H9 (cell line): Measurements from ENCODE around the gene MICOS13. TPM values are rescaled to one million over a fixed set of nuclear protein-coding genes. Genes with fewer than 3 reads are reported as not detected.

Experiments
- DNase-seq: peaks from one replicate; pipeline ENCODE4 v3.0.0-alpha.2; 2017
- H2AFZ ChIP-seq: one replicate; pipeline ENCODE4 v1.6.1; 2013; ENCODE audit warnings: mild to moderate bottlenecking, low read length, control low read depth, moderate library complexity
- H2AK5ac ChIP-seq: 2 replicates; pipeline ENCODE4 v1.6.1; 2013; ENCODE audit warnings: low read length, control low read depth, mixed read lengths; ENCODE audit not compliant: insufficient read length
- H2BK120ac ChIP-seq: one replicate; pipeline ENCODE4 v1.6.1; 2013; ENCODE audit warnings: low read depth, mild to moderate bottlenecking, low read length, control low read depth, inconsistent platforms; ENCODE audit not compliant: poor library complexity, severe bottlenecking
- H2BK12ac ChIP-seq: 2 replicates; pipeline ENCODE4 v1.6.1; 2013; ENCODE audit warnings: low read length, control low read depth, mixed read lengths, low read depth; ENCODE audit not compliant: insufficient read length
- H2BK15ac ChIP-seq: 2 replicates; pipeline ENCODE4 v1.6.1; 2013; ENCODE audit warnings: low read depth, low read length, control low read depth
- H2BK20ac ChIP-seq: one replicate; pipeline ENCODE4 v1.6.1; 2013; ENCODE audit warnings: low read depth, mild to moderate bottlenecking, low read length, control low read depth, inconsistent platforms; ENCODE audit not compliant: poor library complexity, severe bottlenecking
- H2BK5ac ChIP-seq: 2 replicates; pipeline ENCODE4 v1.6.1; 2013; ENCODE audit warnings: low read length, control low read depth, mixed read lengths; ENCODE audit not compliant: insufficient read length
- H3K14ac ChIP-seq: 2 replicates; pipeline ENCODE4 v1.6.1; 2013; ENCODE audit warnings: low read length, control low read depth; ENCODE audit not compliant: insufficient read depth
- H3K18ac ChIP-seq: 2 replicates; pipeline ENCODE4 v1.6.1; 2013; ENCODE audit warnings: low read depth, mild to moderate bottlenecking, mixed read lengths, low read length, control low read depth; ENCODE audit not compliant: insufficient read length
- H3K23ac ChIP-seq: 2 replicates; pipeline ENCODE4 v1.6.1; 2013; ENCODE audit warnings: low read length, control low read depth, mixed read lengths, low read depth; ENCODE audit not compliant: insufficient read length
- H3K23me2 ChIP-seq: 2 replicates; pipeline ENCODE4 v1.6.1; 2013; ENCODE audit warnings: low read depth, mild to moderate bottlenecking, mixed read lengths, low read length, control low read depth; ENCODE audit not compliant: insufficient read length, poor library complexity, severe bottlenecking
- H3K27ac ChIP-seq: 2 replicates; pipeline ENCODE4 v1.5.1; 2013; ENCODE audit warnings: low read length, control low read depth, mixed read lengths, low read depth; ENCODE audit not compliant: insufficient read length
- H3K27me3 ChIP-seq: 2 replicates; pipeline ENCODE4 v1.6.1; 2013; ENCODE audit warnings: low read length, control low read depth, inconsistent platforms; ENCODE audit not compliant: insufficient read depth
- H3K4ac ChIP-seq: 2 replicates; pipeline ENCODE4 v1.6.1; 2013; ENCODE audit warnings: low read depth, mild to moderate bottlenecking, control low read depth, inconsistent platforms, low read length, moderate library complexity
- H3K4me1 ChIP-seq: 2 replicates; pipeline ENCODE4 v1.6.1; 2013; ENCODE audit warnings: low read length, control low read depth, inconsistent platforms; ENCODE audit not compliant: insufficient read depth
- H3K4me2 ChIP-seq: 2 replicates; pipeline ENCODE4 v1.6.1; 2013; ENCODE audit warnings: low read length, control low read depth, mixed read lengths; ENCODE audit not compliant: insufficient read length, insufficient read depth
- H3K56ac ChIP-seq: 2 replicates; pipeline ENCODE4 v1.6.1; 2013; ENCODE audit warnings: low read depth, mild to moderate bottlenecking, mixed read lengths, low read length, control low read depth; ENCODE audit not compliant: insufficient read length
- H3K79me1 ChIP-seq: 2 replicates; pipeline ENCODE4 v1.6.1; 2013; ENCODE audit warnings: low read depth, mild to moderate bottlenecking, moderate library complexity, low read length, control low read depth, inconsistent platforms; ENCODE audit not compliant: insufficient read depth, poor library complexity, severe bottlenecking
- H3K79me2 ChIP-seq: 2 replicates; pipeline ENCODE4 v1.6.1; 2013; ENCODE audit warnings: low read length, control low read depth, inconsistent platforms; ENCODE audit not compliant: insufficient read depth
- H3K9ac ChIP-seq: 2 replicates; pipeline ENCODE4 v1.6.1; 2013; ENCODE audit warnings: low read length, control low read depth, mixed read lengths; ENCODE audit not compliant: insufficient read length; ENCODE audit errors: extremely low read depth
- H3K9me3 ChIP-seq: one replicate; pipeline ENCODE4 v1.6.1; 2013; ENCODE audit warnings: low read depth, low read length, inconsistent platforms; ENCODE audit not compliant: control insufficient read depth
- H3T11ph ChIP-seq: one replicate; pipeline ENCODE4 v1.6.1; 2013; ENCODE audit warnings: mild to moderate bottlenecking, low read length, control low read depth, inconsistent platforms
- H4K20me1 ChIP-seq: one replicate; pipeline ENCODE4 v1.6.1; 2013; ENCODE audit not compliant: control insufficient read depth, insufficient read length, insufficient read depth
- H4K5ac ChIP-seq: 2 replicates; pipeline ENCODE4 v1.6.1; 2013; ENCODE audit warnings: low read depth, mild to moderate bottlenecking, mixed read lengths, low read length, control low read depth; ENCODE audit not compliant: insufficient read length
- H4K8ac ChIP-seq: replicated peaks from 2 replicates; pipeline ENCODE4 v1.6.1; 2013; ENCODE audit warnings: low read length, control low read depth, mixed read lengths, low read depth; ENCODE audit not compliant: insufficient read length
- H4K91ac ChIP-seq: 2 replicates; pipeline ENCODE4 v1.6.1; 2013; ENCODE audit warnings: low read depth, mild to moderate bottlenecking, moderate library complexity, mixed read lengths, low read length, control low read depth; ENCODE audit not compliant: insufficient read length
- H3K27ac Mint-ChIP-seq, 3 experiments: 2 replicates in 2 of 3; 3 replicates in 1 of 3; pipeline ENCODE4 v1.8.0; 2020 to 2021; ENCODE audit warnings: mixed read lengths in 3 of 3, mild to moderate bottlenecking in 1 of 3, moderate library complexity in 1 of 3
- H3K27me3 Mint-ChIP-seq: 2 replicates; pipeline ENCODE4 v1.8.0; 2021; ENCODE audit warnings: low read depth, mild to moderate bottlenecking, moderate library complexity, mixed read lengths
- H3K36me3 Mint-ChIP-seq, 3 experiments: 2 replicates in 2 of 3; 3 replicates in 1 of 3; pipeline ENCODE4 v1.8.0; 2020 to 2021; ENCODE audit warnings: low read depth in 3 of 3, mixed read lengths in 3 of 3; ENCODE audit not compliant: insufficient read depth in 1 of 3
- H3K4me1 Mint-ChIP-seq, 2 experiments: 2 replicates each; pipeline ENCODE4 v1.8.0; 2020; ENCODE audit warnings: mixed read lengths in 2 of 2
- H3K4me3 Mint-ChIP-seq, 2 experiments: 2 replicates in 1 of 2; 3 replicates in 1 of 2; pipeline ENCODE4 v1.8.0; 2020 to 2021; ENCODE audit warnings: mild to moderate bottlenecking in 2 of 2, mixed read lengths in 2 of 2, moderate library complexity in 1 of 2
- H3K9me3 Mint-ChIP-seq, 2 experiments: 2 replicates in 1 of 2; 3 replicates in 1 of 2; pipeline ENCODE4 v1.8.0; 2020; ENCODE audit warnings: mild to moderate bottlenecking in 2 of 2, mixed read lengths in 2 of 2, moderate library complexity in 1 of 2
- WGBS: extraction: QIAGEN DNeasy Blood & Tissue Kit; methylation state at CpG from one replicate; pipeline ENCODE4 v1.1.7; 2013; ENCODE audit warnings: missing lambda C conversion rate, low lambda C conversion rate, mixed read lengths; ENCODE audit not compliant: insufficient read length; ENCODE audit errors: extremely low coverage; 5-methylcytosine and 5-hydroxymethylcytosine counted together
- total RNA-seq: library from RNA; stranded (reverse); gene quantifications from 2 replicates; pipeline ENCODE4 v1.2.1, GENCODE V29; 2021
- TF ChIP-seq, protein P1 (sequence below): fragments of 200-600 bp; sonication (generic); conservative IDR thresholded peaks from 3 replicates; pipeline ENCODE4 v1.8.0; 2021; ENCODE audit warnings: antibody characterized with exemption, mild to moderate bottlenecking

Gene MICOS13
- total RNA-seq, 1 experiment from 2014 or later = 23.8 TPM

DNA sequence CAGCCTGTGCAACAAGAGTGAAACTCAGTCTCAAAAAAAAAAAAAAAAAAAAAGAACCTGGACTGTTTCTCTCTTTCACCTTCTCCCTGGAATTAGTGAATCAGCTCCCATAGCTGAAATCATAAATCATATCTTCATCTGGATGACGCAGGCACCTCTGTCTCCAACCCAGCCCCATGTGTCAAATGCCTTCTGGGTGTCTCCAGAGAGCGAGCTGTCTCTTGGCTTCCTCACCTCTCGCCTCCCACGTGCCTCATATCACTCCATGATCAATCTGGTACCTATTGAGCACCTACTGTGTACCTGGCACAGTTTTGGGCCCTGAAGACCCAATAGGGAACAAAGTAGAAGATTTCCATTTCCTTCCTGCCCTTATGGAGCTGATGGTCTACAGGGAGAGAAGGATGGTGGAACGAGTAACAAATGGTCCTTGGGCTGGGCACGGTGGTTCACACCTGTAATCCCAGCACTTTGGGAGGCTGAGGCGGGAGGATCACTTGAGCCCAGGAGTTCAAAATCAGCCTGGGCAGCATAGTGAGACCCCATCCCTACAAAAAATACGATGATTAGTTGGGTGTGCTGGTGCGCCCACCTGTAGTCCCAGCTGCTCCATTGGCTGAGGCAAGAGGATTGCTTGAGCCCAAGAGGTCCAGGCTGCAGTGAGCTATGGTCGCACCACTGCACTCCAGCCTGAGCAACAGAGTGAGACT is 3.0 kb upstream of the MICOS13 start:
- DNase-seq = no peak
- H3T11ph ChIP-seq = no peak overlapping the region
- H4K5ac ChIP-seq = no peak overlapping the region
- no peaks in the 10 kb centered on the region for H3K9me3 ChIP-seq
- no peak overlapping the region for H3K27ac ChIP-seq
- no peak overlapping the region for H4K91ac ChIP-seq
- no peak overlapping the region for H2AFZ ChIP-seq
- no peak overlapping the region for H2BK5ac ChIP-seq
- no peak overlapping the region for H3K27ac Mint-ChIP-seq
- WGBS = no CpG with 5 or more reads among the region's 10 CpGs
- H3K36me3 Mint-ChIP-seq = no peaks in the 10 kb centered on the region; a peak in 2 of 7 replicates
- H2AK5ac ChIP-seq = no peak overlapping the region
- H3K14ac ChIP-seq = no peak overlapping the region
- H4K8ac ChIP-seq = no peak overlapping the region
- peaks cover 12% of the 10 kb centered on the region for H3K27me3 Mint-ChIP-seq
- H3K56ac ChIP-seq = no peak overlapping the region
- H2BK12ac ChIP-seq = no peak overlapping the region
- TF ChIP-seq, protein P1, sequence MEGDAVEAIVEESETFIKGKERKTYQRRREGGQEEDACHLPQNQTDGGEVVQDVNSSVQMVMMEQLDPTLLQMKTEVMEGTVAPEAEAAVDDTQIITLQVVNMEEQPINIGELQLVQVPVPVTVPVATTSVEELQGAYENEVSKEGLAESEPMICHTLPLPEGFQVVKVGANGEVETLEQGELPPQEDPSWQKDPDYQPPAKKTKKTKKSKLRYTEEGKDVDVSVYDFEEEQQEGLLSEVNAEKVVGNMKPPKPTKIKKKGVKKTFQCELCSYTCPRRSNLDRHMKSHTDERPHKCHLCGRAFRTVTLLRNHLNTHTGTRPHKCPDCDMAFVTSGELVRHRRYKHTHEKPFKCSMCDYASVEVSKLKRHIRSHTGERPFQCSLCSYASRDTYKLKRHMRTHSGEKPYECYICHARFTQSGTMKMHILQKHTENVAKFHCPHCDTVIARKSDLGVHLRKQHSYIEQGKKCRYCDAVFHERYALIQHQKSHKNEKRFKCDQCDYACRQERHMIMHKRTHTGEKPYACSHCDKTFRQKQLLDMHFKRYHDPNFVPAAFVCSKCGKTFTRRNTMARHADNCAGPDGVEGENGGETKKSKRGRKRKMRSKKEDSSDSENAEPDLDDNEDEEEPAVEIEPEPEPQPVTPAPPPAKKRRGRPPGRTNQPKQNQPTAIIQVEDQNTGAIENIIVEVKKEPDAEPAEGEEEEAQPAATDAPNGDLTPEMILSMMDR = no peak
- H3K4ac ChIP-seq = no peak overlapping the region
- peaks cover 0 to 2% of the 10 kb centered on the region in 2 experiments; a peak in 2 of 5 replicates for H3K9me3 Mint-ChIP-seq
- no peak overlapping the region for H3K18ac ChIP-seq
- H3K4me2 ChIP-seq = no peak overlapping the region
- peak overlapping the region in 1 of 2 experiments; percentile 55; a peak in 2 of 5 replicates for H3K4me3 Mint-ChIP-seq
- no peaks in the 10 kb centered on the region for H3K79me2 ChIP-seq
- H2BK120ac ChIP-seq = no peak overlapping the region
- H3K79me1 ChIP-seq = no peaks in the 10 kb centered on the region
- no peak overlapping the region for H2BK15ac ChIP-seq
- peaks cover 14% of the 10 kb centered on the region for H3K23me2 ChIP-seq
- no peaks in the 10 kb centered on the region; the same call in 1 of the 2 replicates for H3K4me1 ChIP-seq
- no peaks in the 10 kb centered on the region for H4K20me1 ChIP-seq
- no peak overlapping the region for H3K9ac ChIP-seq
- no peak overlapping the region for H3K23ac ChIP-seq
- H2BK20ac ChIP-seq = no peak overlapping the region
- H3K27me3 ChIP-seq = no peaks in the 10 kb centered on the region
- peaks cover 20 to 30% of the 10 kb centered on the region in 2 experiments for H3K4me1 Mint-ChIP-seq
